Ovary (tissue), 3 donors: ENCODE data around the gene PVR.

Source experiments
- EP300 ChIP-seq: sonication (generic); formaldehyde crosslinking; IDR thresholded peaks from one replicate; pipeline ENCODE4 v1.6.1; 2017; ENCODE audit warnings: antibody characterized with exemption
- POLR2A ChIP-seq: fragments of 450-650 bp; IDR thresholded peaks from one replicate; pipeline ENCODE4 v1.6.1; 2017; ENCODE audit warnings: antibody characterized with exemption, mild to moderate bottlenecking, moderate library complexity
- TF ChIP-seq, protein P1 (sequence below), 3 donors: fragments of 450-650 bp in 2 of 3; fragments of 200-600 bp in 1 of 3; IDR thresholded peaks; one replicate each; pipeline versions ENCODE4 v1.5.1 to v1.8.0; 2016 to 2022; ENCODE audit warnings: antibody characterized with exemption in 3 of 3, mild to moderate bottlenecking in 1 of 3
- donor health status: DM: no; HTN: no; CAD: no.

- TF ChIP-seq, protein P1, sequence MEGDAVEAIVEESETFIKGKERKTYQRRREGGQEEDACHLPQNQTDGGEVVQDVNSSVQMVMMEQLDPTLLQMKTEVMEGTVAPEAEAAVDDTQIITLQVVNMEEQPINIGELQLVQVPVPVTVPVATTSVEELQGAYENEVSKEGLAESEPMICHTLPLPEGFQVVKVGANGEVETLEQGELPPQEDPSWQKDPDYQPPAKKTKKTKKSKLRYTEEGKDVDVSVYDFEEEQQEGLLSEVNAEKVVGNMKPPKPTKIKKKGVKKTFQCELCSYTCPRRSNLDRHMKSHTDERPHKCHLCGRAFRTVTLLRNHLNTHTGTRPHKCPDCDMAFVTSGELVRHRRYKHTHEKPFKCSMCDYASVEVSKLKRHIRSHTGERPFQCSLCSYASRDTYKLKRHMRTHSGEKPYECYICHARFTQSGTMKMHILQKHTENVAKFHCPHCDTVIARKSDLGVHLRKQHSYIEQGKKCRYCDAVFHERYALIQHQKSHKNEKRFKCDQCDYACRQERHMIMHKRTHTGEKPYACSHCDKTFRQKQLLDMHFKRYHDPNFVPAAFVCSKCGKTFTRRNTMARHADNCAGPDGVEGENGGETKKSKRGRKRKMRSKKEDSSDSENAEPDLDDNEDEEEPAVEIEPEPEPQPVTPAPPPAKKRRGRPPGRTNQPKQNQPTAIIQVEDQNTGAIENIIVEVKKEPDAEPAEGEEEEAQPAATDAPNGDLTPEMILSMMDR (IDR thresholded peaks at IDR 0.05): no peak
- TF ChIP-seq POLR2A (no peak), EP300 (no peak)
Observed at GRCh38 chr19:44617110-44617880, 26.4 kb upstream of the PVR start.
